NCI-H82 treated with DMSO at 0.1 percent for 48 hours (cell line): ENCODE results near the gene CFAP92.
"Not testable (repeated sequence)": the region's sequence is repeated elsewhere in the genome, so short reads cannot be mapped to it uniquely, and the experiment has no call there.

ENCODE experiments used
- DNase-seq: peaks from one replicate; lab custom pipeline; 2025; ENCODE audit not compliant: unreplicated experiment; lab: John Stamatoyannopoulos, UW

Gene CFAP92

DNA sequence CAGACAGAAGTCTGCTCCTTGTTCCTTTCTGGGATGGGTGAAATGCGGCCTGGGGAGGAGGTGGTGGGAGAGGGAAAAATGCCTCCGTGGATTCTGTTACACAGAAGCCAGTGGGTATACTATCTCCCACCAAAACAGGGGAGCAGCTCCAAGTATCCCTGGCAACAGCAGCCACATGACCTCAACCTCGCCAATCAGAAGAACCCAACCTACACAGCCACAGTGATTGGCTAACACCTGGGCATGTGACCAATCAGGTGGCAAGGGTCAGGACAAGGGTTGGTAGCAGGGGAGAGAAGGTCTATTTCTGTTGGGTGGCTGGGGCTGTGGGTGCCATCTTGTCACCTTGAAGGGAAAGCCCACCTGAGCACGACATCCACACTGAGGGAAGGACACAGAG lies 123.5 kb downstream of the CFAP92 start:
- DNase-seq: no peak

DNA sequence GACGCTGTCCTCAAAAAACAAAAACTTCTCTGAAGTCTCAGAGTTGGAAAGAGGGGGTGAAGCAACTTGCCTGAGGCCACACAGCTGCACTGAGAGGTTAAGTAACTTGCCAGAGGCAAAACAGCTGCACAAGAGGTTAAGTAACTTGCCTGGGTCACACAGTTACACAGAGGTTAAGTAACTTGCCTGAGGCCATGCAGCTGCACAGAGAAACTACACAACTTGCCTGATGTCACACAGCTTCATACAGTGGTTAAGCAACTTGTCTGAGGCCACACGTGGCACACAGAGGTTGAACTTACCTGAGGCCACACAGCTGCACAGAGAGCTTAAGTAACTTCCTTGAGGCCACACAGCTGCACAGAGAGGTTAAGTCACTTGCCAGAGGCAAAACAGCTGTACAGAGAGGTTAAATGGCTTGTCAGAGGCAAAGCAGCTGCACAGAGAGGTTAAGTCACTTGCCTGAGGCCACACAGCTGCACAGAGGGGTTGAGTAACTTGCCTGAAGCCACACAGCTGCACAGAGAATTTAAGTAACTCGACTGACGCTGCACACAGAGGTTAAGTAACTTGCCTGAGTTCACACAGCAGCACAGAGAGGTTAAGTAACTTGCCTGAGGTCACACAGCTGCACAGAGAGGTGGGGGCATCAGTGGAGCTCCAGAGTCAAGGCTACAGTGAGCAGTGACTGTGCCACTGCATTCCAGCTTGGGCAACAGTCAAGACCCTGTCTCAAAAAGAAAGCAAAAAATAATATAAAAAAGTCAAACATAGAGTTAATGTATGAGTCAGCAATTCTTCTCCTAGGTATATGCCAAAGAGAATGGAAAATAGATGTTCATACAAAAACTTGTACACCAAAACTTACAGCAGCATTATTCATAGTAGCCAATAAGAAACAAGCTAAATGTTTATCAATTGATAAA lies 126.4 kb downstream of the CFAP92 start:
- DNase-seq: no peak

DNA sequence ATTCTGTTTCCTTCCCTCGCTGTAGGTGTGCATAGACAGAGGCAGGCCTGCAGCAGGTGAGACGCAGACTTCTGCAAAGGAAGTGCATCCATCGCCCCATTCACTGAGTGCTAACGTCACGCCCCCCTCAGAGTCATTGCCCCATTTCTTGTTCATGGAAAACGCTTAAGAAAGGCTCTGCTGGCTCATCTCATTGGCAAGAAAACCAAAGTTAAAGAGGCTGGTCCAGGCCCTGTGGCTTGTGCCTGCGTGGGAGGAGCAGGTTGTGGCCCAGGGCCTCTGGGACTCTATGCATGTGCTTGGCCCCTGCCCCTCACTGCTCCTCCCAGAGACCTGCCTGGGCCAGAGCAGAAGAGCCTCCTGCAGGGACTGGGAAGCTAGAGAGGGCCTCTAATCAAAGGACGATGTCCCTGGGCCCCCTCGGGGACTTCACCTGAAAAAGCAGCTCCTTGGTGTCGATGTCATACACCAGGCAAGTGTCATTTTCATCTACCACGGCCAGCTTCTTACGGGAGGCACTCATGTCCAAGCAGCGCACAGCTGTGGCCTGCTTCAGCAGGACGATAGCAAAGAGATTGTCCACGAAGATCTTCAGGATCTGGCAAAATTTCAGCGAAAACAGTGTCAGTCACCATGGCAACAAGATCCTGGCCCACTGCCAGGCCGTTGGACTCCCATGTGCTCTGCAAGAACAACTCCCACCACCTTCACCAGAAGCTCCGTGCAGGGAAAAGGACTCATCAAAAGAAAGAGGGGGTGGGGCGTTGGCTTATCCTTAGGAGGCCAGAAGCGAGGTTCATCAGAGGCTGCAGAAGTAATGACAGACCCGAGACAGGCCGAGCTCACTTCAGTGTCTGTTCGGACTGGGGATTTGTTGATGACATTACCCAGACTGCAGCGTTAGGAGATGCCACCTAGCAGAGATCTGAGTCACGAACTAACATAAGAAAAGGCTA lies 128.7 kb downstream of the CFAP92 start:
- DNase-seq: not testable (repeated sequence)

DNA sequence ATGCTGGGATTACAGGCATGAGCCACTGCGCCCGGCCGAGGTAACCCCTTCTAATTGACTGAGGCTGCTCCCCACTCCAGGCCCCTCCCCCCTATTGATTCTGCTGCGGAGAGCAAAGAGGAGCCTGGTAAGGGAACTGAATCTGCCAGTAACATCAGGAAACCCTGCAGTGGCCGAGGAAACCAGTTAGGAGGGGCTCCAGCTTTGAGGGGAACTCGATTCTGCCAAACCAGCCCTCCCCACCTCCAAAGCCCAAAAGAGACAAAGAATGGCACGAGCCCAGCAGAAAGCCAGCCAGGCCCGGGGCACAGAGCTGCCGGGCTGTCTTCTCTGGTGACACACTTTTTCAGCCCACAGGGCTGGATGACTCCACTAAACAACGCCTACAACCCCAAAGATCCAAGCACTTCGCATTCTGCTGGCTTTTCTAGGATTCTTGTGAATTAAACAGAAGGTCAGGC lies 129.5 kb downstream of the CFAP92 start:
- no peak for DNase-seq

DNA sequence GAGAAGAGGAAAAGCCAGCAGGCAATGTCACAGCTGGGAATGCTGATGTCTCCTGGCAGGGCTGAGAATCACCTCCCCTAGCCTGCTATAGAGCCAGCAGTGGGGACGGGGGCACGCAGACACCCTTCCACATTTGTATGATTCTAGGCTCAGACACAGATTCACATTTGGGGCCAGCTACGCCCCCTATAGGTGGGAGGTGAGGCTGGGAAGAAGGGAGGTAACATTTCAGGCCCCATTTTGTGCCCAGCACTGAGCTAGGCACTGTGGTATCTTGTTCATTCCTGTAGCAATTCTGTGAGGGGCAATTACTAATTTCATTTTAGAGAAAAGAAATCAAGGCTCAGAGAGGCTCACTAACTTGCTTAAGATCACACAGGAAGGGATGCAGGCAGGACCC lies 130.3 kb downstream of the CFAP92 start:
- DNase-seq: no peak

DNA sequence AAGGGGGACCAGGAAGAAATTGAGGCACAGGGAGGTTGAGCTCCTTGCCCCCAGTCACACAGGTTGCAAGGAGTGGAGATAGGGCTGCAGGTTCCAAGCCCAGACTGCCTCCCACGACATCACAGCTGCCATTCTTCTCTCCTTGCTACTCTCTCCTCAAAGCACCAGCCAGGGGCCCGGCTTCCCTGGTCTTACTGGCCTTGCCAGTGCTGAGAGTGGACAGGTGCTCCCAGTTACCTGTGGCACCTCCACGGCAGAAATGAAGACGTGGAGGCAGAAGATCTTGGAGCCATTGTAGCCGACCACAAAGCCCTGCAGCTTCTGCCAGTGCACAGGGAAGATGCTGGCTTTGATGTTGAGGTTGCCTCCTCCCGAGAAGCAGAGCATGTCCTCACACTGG lies 132.4 kb downstream of the CFAP92 start:
- no peak for DNase-seq
